T-helper 17 cell (primary cell): ENCODE measurements around the gene WIZ. TPM values are rescaled to one million over a fixed set of nuclear protein-coding genes. Genes with fewer than 3 reads are reported as not detected.
"Not testable (repeated sequence)": the region's sequence is repeated elsewhere in the genome, so short reads cannot be mapped to it uniquely, and the experiment has no call there.

Experiments used
- ATAC-seq: fragments of 150-1000 bp; cut with Tn5 transposase; 2 replicates; pipeline ENCODE4 v1.10.0; 2021; ENCODE audit warnings: mild to moderate bottlenecking, moderate library complexity
- DNase-seq, 3 donors: peaks; one replicate each; pipeline versions ENCODE4 v3.0.0 to v3.0.0-alpha.2; 2020 to 2021
- H3K9me3 ChIP-seq: one replicate; pipeline ENCODE4 v1.7.0; 2013; ENCODE audit warnings: low read length, mild to moderate bottlenecking; ENCODE audit not compliant: control insufficient read depth, poor library complexity, severe bottlenecking
- H3K27ac Mint-ChIP-seq: one replicate; pipeline ENCODE4 v1.8.0; 2022; ENCODE audit warnings: mild to moderate bottlenecking, moderate library complexity, mixed read lengths
- H3K27me3 Mint-ChIP-seq: one replicate; pipeline ENCODE4 v1.8.0; 2022; ENCODE audit warnings: mixed read lengths
- H3K36me3 Mint-ChIP-seq: one replicate; pipeline ENCODE4 v1.8.0; 2022; ENCODE audit warnings: low read depth, mixed read lengths
- H3K4me1 Mint-ChIP-seq: one replicate; pipeline ENCODE4 v1.8.0; 2022; ENCODE audit warnings: mild to moderate bottlenecking, mixed read lengths
- H3K4me3 Mint-ChIP-seq: one replicate; pipeline ENCODE4 v1.8.0; 2022; ENCODE audit warnings: mild to moderate bottlenecking, moderate library complexity, mixed read lengths
- total RNA-seq, 4 donors: library from RNA in 2 of 4; stranded (reverse) in 2 of 4; gene quantifications; one replicate each; pipeline ENCODE4 v1.2.3 and lab custom pipeline; 2022 to 2026

Gene WIZ
- total RNA-seq, 2 donors from 2014 or later = 17.1 to 19.2 TPM

DNA sequence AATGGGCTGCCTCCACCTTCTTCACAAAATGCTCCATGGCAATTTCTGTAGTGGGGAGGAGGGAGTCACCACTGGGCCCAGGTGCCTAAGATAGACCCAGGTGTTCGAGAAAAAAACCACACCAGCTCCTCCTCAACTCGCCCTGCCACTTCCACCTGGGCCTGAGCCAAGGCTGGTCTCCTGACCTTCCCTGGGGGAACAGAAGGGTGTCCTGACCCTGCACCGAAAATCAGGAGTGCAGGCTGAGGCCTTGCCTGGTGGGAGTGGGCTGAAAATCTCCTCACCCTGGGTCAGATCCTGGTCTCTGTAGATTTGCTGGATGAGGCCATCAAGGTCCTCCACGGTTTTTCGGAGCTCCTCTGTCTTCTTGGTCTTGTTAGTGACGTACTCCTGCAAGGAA, 52.5 kb downstream of the WIZ start:
- ATAC-seq (no peak), DNase-seq (no peak)
- no peak overlapping the region for H3K27ac Mint-ChIP-seq
- peak overlapping the region; percentile 36 for H3K4me3 Mint-ChIP-seq
- H3K36me3 Mint-ChIP-seq = peaks cover 8% of the 10 kb centered on the region
- H3K9me3 ChIP-seq = no peaks in the 10 kb centered on the region
- no peaks in the 10 kb centered on the region for H3K27me3 Mint-ChIP-seq
- H3K4me1 Mint-ChIP-seq = peaks cover 14% of the 10 kb centered on the region

GRCh38 chr19:15396436-15396835, 53.3 kb downstream of the WIZ start:
- no peaks in the 10 kb centered on the region for H3K9me3 ChIP-seq
- DNase-seq = no peak
- Mint-ChIP-seq H3K27ac (no peak overlapping the region), H3K4me1 (peaks cover 14% of the 10 kb centered on the region), H3K4me3 (no peak overlapping the region), H3K36me3 (peaks cover 8% of the 10 kb centered on the region), H3K27me3 (no peaks in the 10 kb centered on the region)
- no peak for ATAC-seq

- not testable (repeated sequence) for ATAC-seq, DNase-seq, H3K9me3 ChIP-seq, H3K27me3 Mint-ChIP-seq, H3K4me3 Mint-ChIP-seq, H3K36me3 Mint-ChIP-seq
- H3K27ac Mint-ChIP-seq = peak overlapping the region; percentile 72
- H3K4me1 Mint-ChIP-seq = peaks cover 19% of the 10 kb centered on the region
Observed at GRCh38 chr19:15395251-15395650, 54.5 kb downstream of the WIZ start.

DNA sequence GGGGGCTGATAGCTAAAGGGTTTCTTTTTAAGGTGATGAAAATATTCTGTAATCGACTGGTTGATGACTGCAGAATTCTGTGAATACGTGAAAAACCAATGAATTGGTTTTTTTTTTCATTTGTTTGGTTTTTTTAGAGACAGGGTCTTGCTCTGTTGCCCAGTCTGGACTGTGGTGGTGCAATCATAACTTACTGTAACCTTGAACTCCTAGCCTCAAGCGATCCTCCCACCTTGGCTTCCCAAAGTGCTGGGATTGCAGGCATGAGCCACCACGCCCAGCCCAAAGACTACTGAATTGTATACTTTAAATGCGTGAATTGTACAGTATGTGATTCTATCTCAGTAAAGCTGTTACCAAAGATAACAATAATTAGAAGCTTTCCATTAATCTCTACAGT, 55.3 kb downstream of the WIZ start:
- peaks cover 19% of the 10 kb centered on the region for H3K4me1 Mint-ChIP-seq
- H3K27ac Mint-ChIP-seq = no peak overlapping the region
- H3K4me3 Mint-ChIP-seq = no peak overlapping the region
- no peaks in the 10 kb centered on the region for H3K27me3 Mint-ChIP-seq
- H3K9me3 ChIP-seq = no peaks in the 10 kb centered on the region
- peaks cover 8% of the 10 kb centered on the region for H3K36me3 Mint-ChIP-seq
- no peak for DNase-seq
- ATAC-seq = no peak

DNA sequence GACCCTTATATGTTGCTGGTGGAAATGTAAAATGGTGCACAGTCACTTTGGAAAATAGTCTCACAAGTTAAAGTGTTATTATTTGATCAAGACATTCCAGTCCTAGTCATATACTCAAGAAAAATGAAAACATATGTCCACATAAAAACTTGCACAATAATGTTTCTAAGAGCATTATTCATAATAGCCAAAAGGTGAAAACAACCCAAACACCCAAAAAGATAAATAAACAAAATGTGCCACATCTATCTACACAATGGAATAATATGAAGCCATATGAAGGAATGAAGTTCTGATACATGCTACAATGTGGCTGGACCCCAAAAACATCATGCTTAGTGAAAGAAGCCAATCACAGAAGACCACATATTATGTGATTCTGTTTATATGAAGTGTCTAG, 55.8 kb downstream of the WIZ start:
- Mint-ChIP-seq H3K4me1 (peaks cover 22% of the 10 kb centered on the region), H3K27ac (no peak overlapping the region), H3K27me3 (no peaks in the 10 kb centered on the region), H3K36me3 (peaks cover 10% of the 10 kb centered on the region), H3K4me3 (no peak overlapping the region)
- DNase-seq = no peak
- no peak for ATAC-seq
- H3K9me3 ChIP-seq = no peaks in the 10 kb centered on the region

DNA sequence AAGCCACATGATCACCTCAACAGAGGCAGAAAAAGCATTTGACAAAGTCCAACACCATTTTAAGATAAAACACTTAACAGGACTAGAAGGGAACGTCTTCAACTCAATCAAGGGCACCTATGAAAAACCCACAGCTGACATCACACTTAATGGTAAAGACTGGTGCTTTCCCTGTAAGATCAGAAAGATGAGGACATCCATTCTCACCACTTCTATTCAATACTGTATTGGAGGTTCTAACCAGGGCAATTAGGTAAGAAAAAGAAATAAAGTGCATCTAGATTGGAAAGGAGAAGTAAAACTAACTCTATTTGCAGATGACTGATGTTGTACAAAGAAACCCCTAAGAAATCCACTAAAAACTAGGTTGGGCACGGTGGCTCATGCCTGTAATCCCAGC, 58.9 kb downstream of the WIZ start:
- H3K9me3 ChIP-seq = no peaks in the 10 kb centered on the region
- ATAC-seq (no peak), DNase-seq (no peak)
- no peak overlapping the region for H3K27ac Mint-ChIP-seq
- H3K27me3 Mint-ChIP-seq = no peaks in the 10 kb centered on the region
- peaks cover 14% of the 10 kb centered on the region for H3K4me1 Mint-ChIP-seq
- peaks cover 5% of the 10 kb centered on the region for H3K36me3 Mint-ChIP-seq
- H3K4me3 Mint-ChIP-seq = no peak overlapping the region

DNA sequence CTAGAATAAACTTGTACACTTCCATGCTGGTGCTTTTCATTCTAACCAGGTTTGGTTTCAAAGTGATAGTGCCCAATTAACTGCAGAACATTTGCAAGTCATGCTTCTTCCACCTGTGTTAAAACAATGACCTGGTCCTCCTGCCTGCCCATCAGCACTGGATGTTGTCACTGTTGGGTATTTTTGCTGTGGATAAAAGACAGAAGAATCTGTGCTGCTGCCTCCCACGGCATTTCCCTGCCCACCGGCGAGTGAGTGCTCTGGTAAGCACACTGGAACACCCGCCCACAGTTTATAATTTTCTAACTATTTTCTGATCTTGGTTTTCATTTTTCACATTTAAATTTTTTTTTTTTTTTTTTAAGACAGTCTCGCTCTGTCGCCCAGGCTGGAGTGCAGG, 67.9 kb downstream of the WIZ start:
- H3K36me3 Mint-ChIP-seq = peaks cover 6% of the 10 kb centered on the region
- DNase-seq (no peak), ATAC-seq (no peak)
- no peaks in the 10 kb centered on the region for H3K9me3 ChIP-seq
- H3K4me3 Mint-ChIP-seq = peak overlapping the region; percentile 64
- no peaks in the 10 kb centered on the region for H3K27me3 Mint-ChIP-seq
- peaks cover 22% of the 10 kb centered on the region for H3K4me1 Mint-ChIP-seq
- no peak overlapping the region for H3K27ac Mint-ChIP-seq

DNA sequence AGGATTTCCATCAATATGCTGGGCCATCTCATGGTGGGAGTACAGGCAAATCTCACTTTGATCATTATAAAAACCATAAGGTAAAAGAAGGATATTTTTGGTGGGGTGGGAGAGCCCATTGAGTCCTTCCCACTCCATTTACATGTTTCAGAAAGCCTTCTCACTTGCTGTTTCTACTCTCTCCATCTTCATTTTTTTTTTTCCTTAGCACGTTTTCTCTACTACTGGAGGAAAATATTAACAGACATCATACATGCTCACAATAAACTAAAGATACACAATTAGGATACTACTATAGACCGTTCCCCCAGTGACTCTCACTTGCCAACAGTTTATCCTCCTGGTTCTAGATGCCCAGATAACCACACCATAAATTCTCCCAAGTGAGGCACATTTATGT, 68.3 kb downstream of the WIZ start:
- H3K9me3 ChIP-seq = no peaks in the 10 kb centered on the region
- Mint-ChIP-seq H3K36me3 (peaks cover 6% of the 10 kb centered on the region), H3K4me3 (peak overlapping the region; percentile 64), H3K27me3 (no peaks in the 10 kb centered on the region), H3K4me1 (peaks cover 26% of the 10 kb centered on the region), H3K27ac (no peak overlapping the region)
- ATAC-seq (no peak), DNase-seq (no peak)

DNA sequence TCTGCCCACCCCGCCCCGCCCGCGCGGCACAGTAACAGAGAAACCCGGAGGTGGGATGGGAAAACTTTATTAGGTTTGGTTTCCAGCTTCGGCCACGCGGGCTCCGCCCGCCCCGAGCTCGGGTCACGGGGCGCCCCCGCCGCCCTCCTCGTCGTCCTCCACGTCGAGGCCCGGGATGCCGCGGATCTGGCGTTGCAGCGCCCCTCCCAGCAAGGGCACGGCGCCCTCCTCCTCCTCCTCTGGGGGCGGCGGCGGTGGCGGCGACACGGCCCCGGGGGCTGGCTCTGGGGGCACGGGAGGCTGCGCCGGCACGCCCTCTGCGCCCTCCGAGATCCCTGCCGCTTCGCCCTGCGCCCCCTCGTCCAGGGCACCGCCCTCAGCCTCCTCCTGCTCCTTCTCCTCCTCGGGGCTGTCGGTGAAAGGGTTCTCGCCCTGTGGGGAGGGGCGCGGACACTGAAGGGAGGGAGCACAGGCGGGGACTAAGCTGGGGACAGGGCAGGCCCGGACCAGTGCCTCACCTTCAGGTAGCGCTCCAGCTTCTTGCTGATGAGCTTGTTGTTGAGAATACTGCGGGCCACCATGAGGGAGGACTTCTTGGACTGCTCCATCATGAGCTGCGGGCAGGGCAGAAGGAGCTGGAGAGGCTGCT, 69.6 kb downstream of the WIZ start:
- H3K4me3 Mint-ChIP-seq = peak overlapping the region; percentile 97
- peaks cover 6% of the 10 kb centered on the region for H3K36me3 Mint-ChIP-seq
- peak; percentile 39 for ATAC-seq
- DNase-seq = no peak
- H3K27ac Mint-ChIP-seq = peak overlapping the region; percentile 93
- peaks cover 26% of the 10 kb centered on the region for H3K4me1 Mint-ChIP-seq
- no peaks in the 10 kb centered on the region for H3K27me3 Mint-ChIP-seq
- H3K9me3 ChIP-seq = no peaks in the 10 kb centered on the region

GRCh38 chr19:15379083-15379998, 70.4 kb downstream of the WIZ start, which contains the start of gene AKAP8:
TSS of gene AKAP8 (minus strand) at chr19:15379787. CDS start at chr19:15379731, 56 bp downstream.
- Mint-ChIP-seq H3K27me3 (no peaks in the 10 kb centered on the region), H3K36me3 (peaks cover 6% of the 10 kb centered on the region), H3K4me1 (peaks cover 28% of the 10 kb centered on the region), H3K27ac (peak within 1 kb of the TSS; percentile 93), H3K4me3 (peak within 1 kb of the TSS; percentile 97)
- ATAC-seq (peak; percentile 93), DNase-seq (peak; percentile 96 to 98 (median 96))
- H3K9me3 ChIP-seq = no peaks in the 10 kb centered on the region

GRCh38 chr19:15378534-15379082, 71.1 kb downstream of the WIZ start:
- no peak for ATAC-seq
- peaks cover 6% of the 10 kb centered on the region for H3K36me3 Mint-ChIP-seq
- peak in 1 of 3 donors; percentile 26 for DNase-seq
- peaks cover 32% of the 10 kb centered on the region for H3K4me1 Mint-ChIP-seq
- H3K27ac Mint-ChIP-seq = peak overlapping the region; percentile 92
- H3K4me3 Mint-ChIP-seq = peak overlapping the region; percentile 97
- H3K9me3 ChIP-seq = no peaks in the 10 kb centered on the region
- no peaks in the 10 kb centered on the region for H3K27me3 Mint-ChIP-seq

DNA sequence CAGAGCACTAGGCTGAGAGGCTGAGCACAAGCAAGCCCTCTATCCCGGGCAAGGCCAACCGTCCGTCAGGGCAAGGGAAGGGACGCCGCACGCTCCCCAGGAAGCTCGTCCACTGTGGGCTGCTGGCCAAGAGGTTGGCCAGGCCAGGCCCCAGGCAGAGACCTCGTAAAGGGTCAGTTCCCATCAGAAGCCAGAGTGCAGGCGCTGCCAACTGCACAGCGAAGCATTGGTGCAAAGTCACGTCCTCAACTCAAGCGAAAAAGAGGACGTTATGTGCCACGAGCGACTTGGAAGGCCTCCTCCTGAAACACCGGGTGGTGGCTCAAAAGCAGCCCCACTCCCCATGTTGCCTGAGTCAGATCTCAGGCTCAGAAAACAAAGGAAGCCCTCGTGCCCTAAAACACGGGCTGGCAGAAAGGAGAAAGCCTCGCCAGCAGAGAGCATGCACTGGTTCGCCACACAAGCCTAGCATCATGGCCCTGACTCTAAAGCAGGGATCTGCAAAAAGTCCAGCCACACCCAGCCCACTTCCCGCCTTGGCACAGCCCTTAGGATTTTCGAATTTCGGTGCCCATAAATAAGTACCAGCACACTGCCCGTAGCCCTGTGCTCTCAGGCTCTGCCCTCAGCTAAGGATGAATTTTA, 74.8 kb downstream of the WIZ start:
- Mint-ChIP-seq H3K27ac (no peak overlapping the region), H3K27me3 (no peaks in the 10 kb centered on the region), H3K4me3 (no peak overlapping the region), H3K4me1 (peaks cover 23% of the 10 kb centered on the region), H3K36me3 (peaks cover 6% of the 10 kb centered on the region)
- DNase-seq = no peak
- no peaks in the 10 kb centered on the region for H3K9me3 ChIP-seq
- ATAC-seq = no peak

GRCh38 chr19:15374105-15374651, 75.6 kb downstream of the WIZ start:
- no peak for DNase-seq
- H3K9me3 ChIP-seq = no peaks in the 10 kb centered on the region
- Mint-ChIP-seq H3K27me3 (no peaks in the 10 kb centered on the region), H3K27ac (peak overlapping the region; percentile 45), H3K36me3 (peaks cover 6% of the 10 kb centered on the region), H3K4me3 (no peak overlapping the region), H3K4me1 (peaks cover 23% of the 10 kb centered on the region)
- no peak for ATAC-seq
